Hematopoietic multipotent progenitor cell treated with erythropoietin and hydrocortisone succinate and interleukin-3 and kit ligand, for 15 days (in vitro differentiated cells): ENCODE data around the gene CACNG7.
A peak's percentile ranks its signal among the peaks of the same experiment; 100 is the strongest.

ENCODE experiments used
- DNase-seq: peaks from one replicate; pipeline ENCODE4 v3.0.0-alpha.2; 2015; ENCODE audit warnings: low spot score

CACNG7 gene

DNA sequence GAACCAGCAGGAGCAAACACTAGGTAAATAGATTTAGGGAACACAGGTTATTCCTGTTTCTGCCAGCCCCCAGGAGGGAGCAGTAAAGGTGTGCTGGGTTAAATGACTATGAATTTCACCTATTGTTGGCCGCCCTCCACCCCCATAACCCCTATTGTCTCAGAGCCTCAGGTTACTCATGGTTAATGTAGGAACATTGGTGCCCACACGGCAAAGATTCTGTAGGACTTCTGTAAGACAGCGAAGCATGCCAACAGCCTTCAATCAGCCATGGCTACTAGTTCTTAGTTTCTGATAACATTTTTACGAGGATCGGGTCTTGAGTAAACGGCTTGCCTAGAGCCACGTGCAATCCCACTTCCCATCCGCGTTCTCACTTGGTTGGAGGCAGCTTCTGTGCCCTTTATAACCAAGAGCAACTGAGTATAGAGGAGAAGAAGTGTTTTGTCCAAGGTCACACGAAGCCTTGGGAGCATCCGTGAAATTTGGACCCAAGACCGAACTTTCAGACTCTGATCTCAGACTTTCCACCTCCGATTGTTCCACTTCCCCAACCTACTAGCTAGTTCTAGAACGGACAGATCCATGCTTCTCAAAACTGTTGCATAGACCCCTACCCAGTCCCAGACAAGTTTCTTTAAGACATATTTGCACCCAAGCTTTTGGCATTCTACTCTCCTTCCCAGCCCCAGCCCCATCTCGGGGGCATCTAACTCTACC, 48.5 kb downstream of the CACNG7 start:
- no peak for DNase-seq

DNA sequence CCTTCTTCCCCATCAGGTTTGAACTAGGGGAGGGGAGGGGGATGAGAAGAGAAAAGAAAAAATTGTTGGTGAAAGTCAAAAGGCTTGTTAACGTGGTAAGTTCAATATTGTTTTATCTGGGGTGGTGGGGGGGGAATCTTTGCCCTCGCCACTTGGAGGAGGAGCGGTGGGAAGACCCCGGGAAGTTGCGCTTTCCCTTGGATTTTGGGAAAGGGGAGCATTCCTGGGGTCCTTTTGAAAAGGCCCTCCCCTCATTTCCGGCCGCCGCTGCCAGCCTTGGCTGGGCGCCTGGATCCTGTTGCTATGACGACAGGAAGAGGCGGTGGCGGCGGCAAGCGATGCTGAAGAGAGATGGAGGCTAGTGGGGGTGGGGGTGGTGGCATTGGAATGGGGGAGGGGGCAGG, 49.1 kb downstream of the CACNG7 start:
- no peak for DNase-seq

DNA sequence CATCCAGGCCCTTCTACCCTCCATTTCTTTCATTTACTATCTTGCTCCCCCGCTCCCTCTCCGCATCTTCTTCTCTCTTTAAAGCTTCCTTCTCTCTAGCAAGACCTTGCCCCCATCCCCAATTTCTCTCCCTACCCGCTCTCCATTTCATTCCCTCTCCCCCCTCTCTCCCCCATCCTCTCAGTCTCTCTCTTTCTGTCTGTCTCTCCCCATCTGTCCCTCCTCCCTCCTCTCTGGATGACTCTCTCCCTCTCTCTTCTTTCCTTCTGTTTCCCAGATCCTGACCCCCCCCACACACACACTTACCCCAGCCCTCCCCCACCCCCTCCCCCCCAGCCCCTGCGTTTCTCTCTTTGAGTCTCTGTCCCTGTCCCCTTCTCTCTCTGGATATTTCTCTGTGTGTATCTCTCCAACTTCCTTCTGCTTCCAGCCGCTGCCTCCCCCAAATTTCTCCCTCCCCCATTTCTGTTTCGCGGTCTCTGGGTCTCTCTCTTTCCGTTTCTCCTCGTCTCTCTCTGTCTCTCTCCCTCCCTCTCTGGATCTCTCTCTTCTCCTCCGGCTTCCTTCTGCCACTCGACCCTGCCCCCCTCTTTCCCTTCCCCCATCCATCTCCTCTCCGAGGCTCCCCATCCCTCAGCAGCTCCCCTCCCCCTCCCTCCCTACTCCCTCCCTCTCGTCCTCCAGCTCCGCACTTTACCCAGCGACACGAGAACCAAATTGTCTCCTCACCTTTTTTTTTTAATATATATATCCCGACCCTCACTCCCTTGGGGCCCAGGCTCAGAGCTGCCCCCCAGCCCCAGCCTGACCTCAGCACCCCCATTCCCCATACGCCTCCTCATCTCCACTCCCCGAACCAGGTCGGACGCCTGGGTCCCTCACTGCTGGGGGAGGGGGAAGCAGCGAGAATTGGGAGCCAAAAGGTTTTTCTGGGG, 50.0 kb downstream of the CACNG7 start:
- no peak for DNase-seq

DNA sequence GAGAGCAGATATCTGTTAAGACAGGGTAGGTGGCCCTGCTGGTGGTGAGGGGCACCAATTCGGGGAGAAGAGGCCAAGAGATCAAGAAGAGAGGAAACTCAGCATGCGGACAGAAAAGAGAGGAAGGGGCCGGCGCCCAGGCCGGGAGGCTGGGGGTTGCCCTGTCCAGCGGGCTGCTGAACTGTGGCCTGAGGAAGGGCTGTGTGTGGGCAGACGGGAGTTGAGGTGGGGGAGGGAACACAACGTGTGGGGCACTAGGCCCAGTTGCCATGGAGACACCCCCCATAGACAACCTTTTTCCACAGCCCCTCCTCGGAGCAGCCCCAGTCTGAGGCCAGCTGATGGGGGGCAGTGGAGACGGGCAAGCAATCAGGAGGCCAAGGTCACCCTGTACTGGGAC, 51.1 kb downstream of the CACNG7 start:
- no peak for DNase-seq

DNA sequence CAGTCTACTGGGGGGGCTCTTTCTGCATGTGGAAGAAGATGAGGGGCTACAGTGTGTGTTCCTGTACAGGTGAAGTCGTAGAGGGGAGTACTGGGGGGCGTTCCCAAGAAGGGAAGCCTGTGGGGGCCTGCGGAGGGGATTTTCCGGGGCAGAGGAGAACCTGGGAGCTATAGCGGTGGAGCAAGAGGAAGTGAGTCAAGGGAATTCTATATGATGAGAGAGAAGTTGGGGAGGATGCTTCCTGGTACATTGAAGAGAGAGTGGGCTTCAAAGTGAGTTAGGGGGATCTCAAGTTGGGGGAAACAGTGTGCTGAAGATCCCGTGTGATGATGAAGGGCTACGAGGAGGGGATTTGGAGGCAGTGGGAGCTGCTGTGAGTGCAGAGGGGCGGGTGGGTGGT, 51.8 kb downstream of the CACNG7 start:
- DNase-seq: no peak

DNA sequence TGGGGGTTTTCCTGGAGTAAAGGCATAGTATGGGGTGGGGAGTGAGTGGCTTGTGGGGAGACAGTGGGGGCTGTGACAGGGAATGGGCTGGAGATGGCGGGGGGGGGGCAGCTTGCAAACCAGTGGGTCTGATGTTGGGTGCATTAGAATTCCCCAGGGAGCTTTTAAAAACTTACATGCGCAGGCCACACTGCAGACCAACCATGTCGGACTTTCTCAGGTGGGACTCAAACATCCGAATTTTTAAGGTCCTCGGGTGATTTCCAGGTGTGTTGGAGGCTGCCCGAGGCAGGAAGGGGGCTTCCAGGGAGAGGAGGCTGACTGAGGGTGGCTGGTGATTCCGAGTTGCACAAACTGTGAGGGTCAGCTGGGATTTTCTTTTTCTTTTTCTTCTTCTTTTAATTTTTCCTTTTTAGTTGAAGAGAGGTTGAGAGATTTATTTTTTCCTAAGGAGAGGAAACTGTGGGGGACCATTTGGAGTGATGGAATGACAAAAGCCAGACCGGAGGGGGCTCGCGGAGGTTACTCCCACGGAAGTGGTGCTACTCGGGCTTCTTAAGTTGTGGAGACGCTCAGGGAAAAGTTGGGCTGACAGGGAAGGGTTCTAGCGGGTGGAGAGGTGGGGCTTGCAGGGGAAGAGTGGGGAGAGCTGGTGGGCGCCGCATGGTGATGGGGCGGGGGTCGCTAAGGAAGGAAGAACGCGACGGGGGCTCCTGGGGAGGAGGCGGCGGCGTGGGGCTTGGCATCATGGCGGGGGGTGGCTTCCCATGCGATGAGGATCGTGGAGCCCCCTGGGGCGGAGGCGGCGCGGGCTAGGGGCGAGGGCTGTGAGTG, 52.7 kb downstream of the CACNG7 start:
- no peak for DNase-seq

DNA sequence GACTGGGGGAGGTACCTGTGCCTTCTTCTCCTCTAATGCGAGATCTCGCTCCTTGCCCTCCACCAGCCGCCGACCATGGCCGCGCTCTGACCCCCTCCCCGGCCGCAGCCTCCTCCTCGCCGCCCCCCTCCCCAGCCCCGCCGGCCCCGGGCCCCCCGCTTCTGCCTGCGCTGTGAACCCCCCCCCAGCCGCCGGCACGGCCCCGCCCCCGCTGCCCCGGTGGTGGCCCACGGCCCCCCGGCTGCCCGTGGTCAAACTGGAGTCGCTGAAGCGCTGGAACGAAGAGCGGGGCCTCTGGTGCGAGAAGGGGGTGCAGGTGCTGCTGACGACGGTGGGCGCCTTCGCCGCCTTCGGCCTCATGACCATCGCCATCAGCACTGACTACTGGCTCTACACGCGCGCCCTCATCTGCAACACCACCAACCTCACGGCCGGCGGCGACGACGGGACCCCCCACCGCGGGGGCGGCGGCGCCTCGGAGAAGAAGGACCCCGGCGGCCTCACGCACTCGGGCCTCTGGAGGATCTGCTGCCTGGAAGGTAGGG, 53.9 kb downstream of the CACNG7 start, which contains the start of gene CACNG8:
Gene CACNG8 (plus strand): TSS at position 51 of the 545 bp plus-strand sequence.
- DNase-seq: no peak

DNA sequence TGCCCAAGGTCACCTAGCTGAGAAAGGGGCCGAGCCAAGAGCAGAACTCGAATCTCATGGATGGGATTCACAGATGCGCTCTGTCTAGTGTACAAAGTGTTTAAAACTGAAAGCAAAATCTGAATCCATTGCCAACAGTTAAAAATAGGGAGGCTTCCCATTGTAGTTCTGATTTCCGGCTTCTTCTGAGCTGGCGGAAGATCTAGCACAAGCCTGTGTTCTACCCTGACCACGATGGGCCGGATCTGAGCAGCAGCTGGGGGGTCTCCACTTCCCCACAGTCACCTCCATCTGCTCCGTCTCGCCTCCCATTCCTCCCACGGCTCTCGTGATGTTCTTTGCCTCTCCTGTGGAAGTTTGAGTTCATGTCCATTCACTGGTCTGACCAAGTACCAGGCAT, 56.0 kb downstream of the CACNG7 start:
- DNase-seq: no peak

DNA sequence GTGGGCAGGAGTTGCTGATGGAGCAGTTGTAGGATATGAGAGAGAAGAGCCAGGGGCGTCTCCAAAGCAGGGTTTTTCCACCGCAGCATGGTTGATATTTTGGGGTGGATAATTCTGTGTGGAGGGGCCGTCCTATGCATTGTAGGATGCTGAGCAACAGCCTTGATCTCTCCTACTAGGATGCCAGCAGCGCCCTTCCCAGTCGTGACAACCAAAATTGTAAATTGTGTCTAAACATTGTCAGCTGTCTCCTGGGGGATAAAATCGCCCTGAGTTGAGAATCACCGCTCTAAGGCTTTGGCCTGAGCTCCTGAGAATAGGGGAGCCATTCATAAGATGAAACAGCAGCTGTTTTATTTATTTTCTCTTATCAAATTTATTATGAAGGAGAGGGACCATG, 57.9 kb downstream of the CACNG7 start:
- DNase-seq: no peak

DNA sequence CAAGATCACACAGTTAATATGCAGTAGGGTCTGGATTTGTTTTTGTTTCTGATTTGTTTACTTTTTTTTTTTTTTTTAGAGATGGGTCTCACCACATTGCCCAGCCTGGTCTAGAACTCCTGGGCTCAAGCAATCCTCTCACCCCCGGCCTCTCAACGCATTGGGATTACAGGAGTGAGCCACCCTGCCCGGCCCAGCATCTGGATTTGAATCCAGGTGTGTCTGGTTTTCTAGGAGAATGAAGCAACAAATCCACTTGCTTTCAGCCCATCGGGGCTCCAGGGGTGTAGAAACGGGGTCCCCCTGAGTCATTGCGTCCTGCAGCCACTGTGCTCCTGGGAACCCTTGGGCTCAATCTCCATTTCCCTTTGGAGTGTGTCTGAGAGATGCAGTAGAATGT, 60.3 kb downstream of the CACNG7 start:
- DNase-seq: no peak

DNA sequence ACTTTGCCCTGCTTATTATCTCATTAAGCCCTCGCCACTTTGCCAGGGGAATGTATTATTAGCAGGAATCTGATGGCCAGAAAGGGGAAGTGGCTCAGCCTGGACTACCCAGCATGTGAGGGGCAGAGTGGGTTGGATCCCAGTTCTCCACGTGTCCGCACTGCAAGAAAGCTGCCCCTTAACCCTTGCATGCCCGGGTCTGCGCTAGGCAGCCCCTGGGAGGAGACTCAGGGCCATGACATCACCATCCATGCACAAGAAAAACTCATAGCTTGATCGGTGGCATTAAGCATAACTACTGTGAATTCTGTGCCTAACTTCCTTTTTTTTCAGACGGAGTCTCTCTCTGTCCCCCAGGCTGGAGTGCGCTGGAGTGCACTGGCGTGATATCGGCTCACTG, 62.6 kb downstream of the CACNG7 start:
- DNase-seq: no peak

DNA sequence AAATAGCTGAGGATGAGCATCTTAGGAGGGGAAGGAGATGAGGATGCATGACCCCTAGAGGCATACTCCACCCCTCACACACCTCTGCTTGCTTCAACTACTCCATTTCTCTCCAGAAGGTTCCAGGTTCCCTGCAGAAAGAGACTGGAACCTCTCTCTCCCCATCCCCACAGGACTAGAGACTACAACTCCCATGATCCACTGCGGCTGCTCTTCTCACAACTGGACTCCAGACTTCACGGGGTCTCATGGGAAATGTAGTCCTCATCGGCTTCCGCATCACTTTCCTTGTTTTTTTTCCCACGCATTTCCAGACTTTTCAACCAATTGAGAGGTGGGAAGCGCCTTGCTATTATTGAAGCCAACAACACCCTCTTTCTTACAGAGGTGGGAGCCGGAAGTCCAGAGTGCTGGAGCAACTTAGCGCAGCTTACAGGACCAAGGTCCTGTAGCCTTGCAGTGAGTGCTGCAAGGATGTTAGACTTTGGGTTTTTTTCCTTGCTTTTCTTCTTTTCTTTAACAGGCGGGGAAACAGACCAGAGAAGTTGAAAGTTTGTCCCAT, 68.4 kb downstream of the CACNG7 start:
- peak; percentile 70 for DNase-seq

DNA sequence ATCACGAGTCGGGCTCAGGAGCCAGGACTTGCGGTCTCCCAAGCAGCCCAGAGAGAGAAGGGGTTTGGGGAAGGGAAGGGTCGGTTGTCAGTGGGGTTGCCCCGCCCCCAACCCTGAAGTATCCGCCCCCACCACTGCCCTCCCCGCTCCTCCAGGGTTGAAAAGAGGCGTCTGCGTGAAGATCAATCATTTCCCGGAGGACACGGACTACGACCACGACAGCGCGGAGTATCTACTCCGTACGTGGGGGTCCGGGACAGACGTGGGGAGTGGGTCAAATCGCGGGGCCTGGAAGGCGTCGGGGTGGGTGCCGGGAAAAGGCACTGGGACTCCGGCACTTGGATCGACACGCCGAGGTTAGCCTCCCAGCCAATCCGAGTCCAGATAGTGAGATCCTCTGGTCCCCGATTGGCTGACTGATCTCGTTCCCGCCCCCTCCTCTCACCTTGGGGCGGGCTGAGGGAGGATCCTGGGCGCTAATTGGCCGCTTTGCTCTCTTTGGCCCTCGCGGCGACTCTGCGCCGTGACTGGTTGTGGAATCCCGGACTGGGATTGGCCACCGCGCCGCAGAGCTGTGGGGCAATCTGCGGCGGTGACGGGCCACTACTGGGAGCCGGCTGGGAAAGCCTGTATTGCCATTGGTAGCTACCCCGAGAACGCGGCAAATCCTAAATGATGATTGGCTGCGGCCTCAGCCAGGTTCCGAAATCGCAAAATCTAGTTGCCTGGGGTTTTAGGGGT, 69.1 kb downstream of the CACNG7 start:
- DNase-seq: peak; percentile 26

DNA sequence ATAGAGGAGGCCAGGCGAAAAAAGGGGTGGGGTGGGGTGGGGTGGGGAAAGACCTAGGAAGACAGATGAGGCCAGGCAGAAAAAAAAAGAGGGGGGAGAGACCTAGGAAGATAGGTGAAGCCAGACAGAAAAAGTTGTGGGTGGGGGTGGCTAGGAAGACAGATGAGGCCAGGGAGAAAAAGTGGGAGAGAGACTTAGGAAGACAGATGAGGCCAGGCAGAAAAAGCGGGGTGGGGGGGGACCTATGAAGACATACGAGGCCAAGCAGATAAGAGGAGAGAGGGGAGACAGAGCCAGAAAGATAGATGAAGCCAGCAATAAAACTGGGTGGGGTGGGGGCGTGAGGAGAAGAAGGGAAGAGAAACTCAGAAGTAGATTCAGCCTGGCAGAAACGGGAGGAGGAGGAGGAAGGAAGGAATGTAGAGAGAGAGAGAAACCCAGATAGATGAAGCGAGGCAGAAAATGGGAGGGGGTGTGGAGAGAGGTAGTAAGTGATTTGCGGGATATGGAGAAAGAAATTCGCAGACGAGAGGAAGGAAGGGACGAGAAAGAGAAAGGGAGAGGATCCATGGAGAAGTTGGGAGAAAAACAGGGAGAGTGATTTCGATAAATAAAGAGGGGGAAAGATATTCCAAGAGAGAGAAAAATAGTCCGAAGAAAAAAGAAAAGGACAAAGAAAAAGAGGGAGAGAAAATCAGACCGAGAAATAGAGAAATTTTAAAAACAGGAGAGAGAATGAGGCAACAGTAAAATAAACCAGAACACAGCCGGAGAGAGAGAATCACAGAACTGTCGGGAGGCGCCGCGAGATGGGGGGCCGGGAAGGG, 70.1 kb downstream of the CACNG7 start:
- no peak for DNase-seq

DNA sequence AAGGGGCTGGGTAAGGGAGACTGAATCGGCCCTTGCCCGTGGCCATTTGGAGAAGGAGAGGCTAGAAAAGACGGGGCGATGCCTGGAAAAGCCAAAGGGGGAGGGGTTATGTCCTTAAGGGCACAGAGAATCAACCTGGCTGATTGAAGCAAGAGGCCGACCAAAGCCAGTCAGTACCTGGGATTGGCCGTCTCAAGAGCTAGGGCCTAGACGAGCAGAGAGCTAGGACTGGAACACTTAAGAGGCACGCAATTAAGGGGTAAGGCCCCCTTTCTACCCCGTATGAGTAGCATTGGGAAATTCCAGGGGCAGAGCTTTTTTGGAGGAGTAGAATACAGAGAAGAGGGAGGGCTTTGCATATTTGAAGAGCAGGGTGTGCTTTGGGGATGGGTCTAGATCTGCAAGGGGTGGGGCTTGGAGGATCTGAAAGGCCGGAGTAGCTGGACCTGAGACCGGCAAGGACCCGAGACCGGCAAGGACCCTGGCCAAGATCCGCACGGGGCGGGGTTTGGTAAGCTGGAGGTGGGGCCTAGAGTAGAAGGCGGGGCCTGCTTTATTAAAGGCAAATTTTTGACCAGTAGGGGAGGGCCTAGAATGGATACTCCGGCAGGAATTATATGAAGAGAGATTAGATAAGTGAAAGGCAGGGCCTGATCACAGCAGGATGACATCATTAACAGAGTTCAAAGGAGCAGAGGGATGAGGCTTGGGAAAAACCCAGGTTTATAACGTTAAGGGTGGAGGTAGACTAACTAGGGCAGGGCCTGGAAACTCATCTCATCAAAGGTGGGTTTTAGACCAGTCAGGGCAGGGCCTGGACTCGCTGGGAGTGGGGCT, 71.7 kb downstream of the CACNG7 start:
- no peak for DNase-seq

DNA sequence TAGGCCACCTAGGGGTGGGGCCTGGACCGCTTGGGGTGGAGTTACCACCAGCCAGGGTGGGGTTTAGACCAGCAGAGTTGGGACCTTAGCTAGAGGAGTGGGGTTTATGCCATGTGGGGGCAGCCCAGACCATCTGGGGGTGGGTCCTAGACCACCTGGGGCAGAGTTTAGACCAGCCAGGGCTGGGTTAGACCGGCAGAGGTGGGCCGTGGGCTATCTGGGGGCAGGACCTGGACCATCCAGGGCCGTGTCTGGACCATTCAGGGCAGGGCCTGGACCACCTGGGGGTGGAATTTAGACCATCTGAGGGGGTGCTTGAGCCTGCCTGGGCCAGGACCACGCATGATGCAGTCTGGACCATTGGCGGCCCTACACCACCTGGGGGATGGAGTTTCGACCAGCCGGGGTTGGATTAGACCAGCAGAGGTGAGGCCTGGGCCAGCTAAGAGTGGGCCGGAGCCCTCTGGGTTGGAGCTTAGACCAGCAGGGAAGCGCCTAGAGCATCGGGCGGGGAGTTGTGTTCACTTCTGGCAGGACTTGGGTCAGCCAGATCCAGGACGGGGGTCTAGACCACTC, 72.4 kb downstream of the CACNG7 start:
- no peak for DNase-seq

DNA sequence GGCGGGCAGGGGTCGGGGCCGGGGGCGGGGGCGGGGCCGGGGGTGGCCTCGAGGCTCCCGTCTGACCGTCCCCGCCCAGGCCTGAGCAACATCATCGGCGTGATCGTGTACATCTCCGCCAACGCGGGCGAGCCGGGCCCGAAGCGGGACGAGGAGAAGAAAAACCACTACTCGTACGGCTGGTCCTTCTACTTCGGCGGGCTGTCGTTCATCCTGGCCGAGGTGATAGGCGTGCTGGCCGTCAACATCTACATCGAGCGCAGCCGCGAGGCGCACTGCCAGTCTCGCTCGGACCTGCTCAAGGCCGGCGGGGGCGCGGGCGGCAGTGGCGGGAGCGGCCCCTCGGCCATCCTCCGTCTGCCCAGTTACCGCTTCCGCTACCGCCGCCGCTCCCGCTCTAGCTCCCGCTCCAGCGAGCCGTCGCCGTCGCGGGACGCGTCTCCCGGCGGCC, 72.9 kb downstream of the CACNG7 start:
- DNase-seq: no peak

DNA sequence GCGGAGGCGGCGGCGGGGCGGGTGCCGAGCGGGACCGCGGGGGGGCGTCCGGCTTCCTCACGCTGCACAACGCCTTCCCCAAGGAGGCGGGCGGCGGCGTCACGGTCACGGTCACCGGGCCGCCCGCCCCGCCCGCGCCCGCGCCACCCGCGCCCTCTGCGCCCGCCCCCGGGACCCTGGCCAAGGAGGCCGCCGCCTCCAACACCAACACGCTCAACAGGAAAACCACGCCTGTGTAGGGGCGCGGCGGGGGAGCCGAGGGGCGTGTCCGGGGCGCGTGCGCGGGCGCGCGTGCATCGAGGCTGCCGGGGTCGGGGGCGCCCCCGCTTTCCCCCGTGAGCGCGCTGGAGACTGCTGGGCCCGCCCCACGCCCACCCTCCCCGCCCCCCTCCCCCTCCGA, 73.5 kb downstream of the CACNG7 start:
- DNase-seq: peak; percentile 14
